H9 (cell line): ENCODE results near the gene FMNL3. TPM values are rescaled to one million over a fixed set of nuclear protein-coding genes. Genes with fewer than 3 reads are reported as not detected.

Source experiments
- DNase-seq: peaks from one replicate; pipeline ENCODE4 v3.0.0-alpha.2; 2017
- H2AFZ ChIP-seq: one replicate; pipeline ENCODE4 v1.6.1; 2013; ENCODE audit warnings: mild to moderate bottlenecking, low read length, control low read depth, moderate library complexity
- H2AK5ac ChIP-seq: 2 replicates; pipeline ENCODE4 v1.6.1; 2013; ENCODE audit warnings: low read length, control low read depth, mixed read lengths; ENCODE audit not compliant: insufficient read length
- H2BK120ac ChIP-seq: one replicate; pipeline ENCODE4 v1.6.1; 2013; ENCODE audit warnings: low read depth, mild to moderate bottlenecking, low read length, control low read depth, inconsistent platforms; ENCODE audit not compliant: poor library complexity, severe bottlenecking
- H2BK12ac ChIP-seq: 2 replicates; pipeline ENCODE4 v1.6.1; 2013; ENCODE audit warnings: low read length, control low read depth, mixed read lengths, low read depth; ENCODE audit not compliant: insufficient read length
- H2BK15ac ChIP-seq: 2 replicates; pipeline ENCODE4 v1.6.1; 2013; ENCODE audit warnings: low read depth, low read length, control low read depth
- H2BK20ac ChIP-seq: one replicate; pipeline ENCODE4 v1.6.1; 2013; ENCODE audit warnings: low read depth, mild to moderate bottlenecking, low read length, control low read depth, inconsistent platforms; ENCODE audit not compliant: poor library complexity, severe bottlenecking
- H2BK5ac ChIP-seq: 2 replicates; pipeline ENCODE4 v1.6.1; 2013; ENCODE audit warnings: low read length, control low read depth, mixed read lengths; ENCODE audit not compliant: insufficient read length
- H3K14ac ChIP-seq: 2 replicates; pipeline ENCODE4 v1.6.1; 2013; ENCODE audit warnings: low read length, control low read depth; ENCODE audit not compliant: insufficient read depth
- H3K18ac ChIP-seq: 2 replicates; pipeline ENCODE4 v1.6.1; 2013; ENCODE audit warnings: low read depth, mild to moderate bottlenecking, mixed read lengths, low read length, control low read depth; ENCODE audit not compliant: insufficient read length
- H3K23ac ChIP-seq: 2 replicates; pipeline ENCODE4 v1.6.1; 2013; ENCODE audit warnings: low read length, control low read depth, mixed read lengths, low read depth; ENCODE audit not compliant: insufficient read length
- H3K23me2 ChIP-seq: 2 replicates; pipeline ENCODE4 v1.6.1; 2013; ENCODE audit warnings: low read depth, mild to moderate bottlenecking, mixed read lengths, low read length, control low read depth; ENCODE audit not compliant: insufficient read length, poor library complexity, severe bottlenecking
- H3K27ac ChIP-seq: 2 replicates; pipeline ENCODE4 v1.5.1; 2013; ENCODE audit warnings: low read length, control low read depth, mixed read lengths, low read depth; ENCODE audit not compliant: insufficient read length
- H3K27me3 ChIP-seq: 2 replicates; pipeline ENCODE4 v1.6.1; 2013; ENCODE audit warnings: low read length, control low read depth, inconsistent platforms; ENCODE audit not compliant: insufficient read depth
- H3K4ac ChIP-seq: 2 replicates; pipeline ENCODE4 v1.6.1; 2013; ENCODE audit warnings: low read depth, mild to moderate bottlenecking, control low read depth, inconsistent platforms, low read length, moderate library complexity
- H3K4me1 ChIP-seq: 2 replicates; pipeline ENCODE4 v1.6.1; 2013; ENCODE audit warnings: low read length, control low read depth, inconsistent platforms; ENCODE audit not compliant: insufficient read depth
- H3K4me2 ChIP-seq: 2 replicates; pipeline ENCODE4 v1.6.1; 2013; ENCODE audit warnings: low read length, control low read depth, mixed read lengths; ENCODE audit not compliant: insufficient read length, insufficient read depth
- H3K56ac ChIP-seq: 2 replicates; pipeline ENCODE4 v1.6.1; 2013; ENCODE audit warnings: low read depth, mild to moderate bottlenecking, mixed read lengths, low read length, control low read depth; ENCODE audit not compliant: insufficient read length
- H3K79me1 ChIP-seq: 2 replicates; pipeline ENCODE4 v1.6.1; 2013; ENCODE audit warnings: low read depth, mild to moderate bottlenecking, moderate library complexity, low read length, control low read depth, inconsistent platforms; ENCODE audit not compliant: insufficient read depth, poor library complexity, severe bottlenecking
- H3K79me2 ChIP-seq: 2 replicates; pipeline ENCODE4 v1.6.1; 2013; ENCODE audit warnings: low read length, control low read depth, inconsistent platforms; ENCODE audit not compliant: insufficient read depth
- H3K9ac ChIP-seq: 2 replicates; pipeline ENCODE4 v1.6.1; 2013; ENCODE audit warnings: low read length, control low read depth, mixed read lengths; ENCODE audit not compliant: insufficient read length; ENCODE audit errors: extremely low read depth
- H3K9me3 ChIP-seq: one replicate; pipeline ENCODE4 v1.6.1; 2013; ENCODE audit warnings: low read depth, low read length, inconsistent platforms; ENCODE audit not compliant: control insufficient read depth
- H3T11ph ChIP-seq: one replicate; pipeline ENCODE4 v1.6.1; 2013; ENCODE audit warnings: mild to moderate bottlenecking, low read length, control low read depth, inconsistent platforms
- H4K20me1 ChIP-seq: one replicate; pipeline ENCODE4 v1.6.1; 2013; ENCODE audit not compliant: control insufficient read depth, insufficient read length, insufficient read depth
- H4K5ac ChIP-seq: 2 replicates; pipeline ENCODE4 v1.6.1; 2013; ENCODE audit warnings: low read depth, mild to moderate bottlenecking, mixed read lengths, low read length, control low read depth; ENCODE audit not compliant: insufficient read length
- H4K8ac ChIP-seq: replicated peaks from 2 replicates; pipeline ENCODE4 v1.6.1; 2013; ENCODE audit warnings: low read length, control low read depth, mixed read lengths, low read depth; ENCODE audit not compliant: insufficient read length
- H4K91ac ChIP-seq: 2 replicates; pipeline ENCODE4 v1.6.1; 2013; ENCODE audit warnings: low read depth, mild to moderate bottlenecking, moderate library complexity, mixed read lengths, low read length, control low read depth; ENCODE audit not compliant: insufficient read length
- H3K27ac Mint-ChIP-seq, 3 experiments: 2 replicates in 2 of 3; 3 replicates in 1 of 3; pipeline ENCODE4 v1.8.0; 2020 to 2021; ENCODE audit warnings: mixed read lengths in 3 of 3, mild to moderate bottlenecking in 1 of 3, moderate library complexity in 1 of 3
- H3K27me3 Mint-ChIP-seq: 2 replicates; pipeline ENCODE4 v1.8.0; 2021; ENCODE audit warnings: low read depth, mild to moderate bottlenecking, moderate library complexity, mixed read lengths
- H3K36me3 Mint-ChIP-seq, 3 experiments: 2 replicates in 2 of 3; 3 replicates in 1 of 3; pipeline ENCODE4 v1.8.0; 2020 to 2021; ENCODE audit warnings: low read depth in 3 of 3, mixed read lengths in 3 of 3; ENCODE audit not compliant: insufficient read depth in 1 of 3
- H3K4me1 Mint-ChIP-seq, 2 experiments: 2 replicates each; pipeline ENCODE4 v1.8.0; 2020; ENCODE audit warnings: mixed read lengths in 2 of 2
- H3K4me3 Mint-ChIP-seq, 2 experiments: 2 replicates in 1 of 2; 3 replicates in 1 of 2; pipeline ENCODE4 v1.8.0; 2020 to 2021; ENCODE audit warnings: mild to moderate bottlenecking in 2 of 2, mixed read lengths in 2 of 2, moderate library complexity in 1 of 2
- H3K9me3 Mint-ChIP-seq, 2 experiments: 2 replicates in 1 of 2; 3 replicates in 1 of 2; pipeline ENCODE4 v1.8.0; 2020; ENCODE audit warnings: mild to moderate bottlenecking in 2 of 2, mixed read lengths in 2 of 2, moderate library complexity in 1 of 2
- CTCF ChIP-seq: fragments of 200-600 bp; sonication (generic); conservative IDR thresholded peaks from 3 replicates; pipeline ENCODE4 v1.8.0; 2021; ENCODE audit warnings: antibody characterized with exemption, mild to moderate bottlenecking
- WGBS: extraction: QIAGEN DNeasy Blood & Tissue Kit; methylation state at CpG from one replicate; pipeline ENCODE4 v1.1.7; 2013; ENCODE audit warnings: missing lambda C conversion rate, low lambda C conversion rate, mixed read lengths; ENCODE audit not compliant: insufficient read length; ENCODE audit errors: extremely low coverage; 5-methylcytosine and 5-hydroxymethylcytosine counted together
- total RNA-seq: library from RNA; stranded (reverse); gene quantifications from 2 replicates; pipeline ENCODE4 v1.2.1, GENCODE V29; 2021

FMNL3 gene
- total RNA-seq, 1 experiment from 2014 or later = 22.8 TPM

GRCh38 chr12:49683599-49684309, 23.5 kb downstream of the FMNL3 start:
- peaks cover 20 to 21% of the 10 kb centered on the region in 2 experiments for H3K4me1 Mint-ChIP-seq
- WGBS = no CpG with 5 or more reads among the region's 3 CpGs
- Histone ChIP-seq H3T11ph (no peak overlapping the region), H2AK5ac (no peak overlapping the region), H4K91ac (no peak overlapping the region), H4K8ac (no peak overlapping the region), H3K79me1 (no peaks in the 10 kb centered on the region), H2BK15ac (0 out of 2 replicates have a peak overlapping the region, but pooled peaks have one; percentile 31), H3K27me3 (no peaks in the 10 kb centered on the region), H2AFZ (no peak overlapping the region), H4K20me1 (no peaks in the 10 kb centered on the region), H3K9ac (no peak overlapping the region), H3K23me2 (no peaks in the 10 kb centered on the region), H3K56ac (no peak overlapping the region), H3K18ac (no peak overlapping the region), H2BK20ac (no peak overlapping the region), H3K4ac (no peak overlapping the region), H3K23ac (no peak overlapping the region), H2BK12ac (no peak overlapping the region), H3K4me1 (0 out of 2 replicates have a peak, but pooled peaks cover 2% of the 10 kb centered on the region), H4K5ac (no peak overlapping the region), H3K79me2 (peaks cover 4% of the 10 kb centered on the region; the same call in 1 of the 2 replicates), H3K14ac (no peak overlapping the region), H3K4me2 (no peak overlapping the region), H2BK120ac (no peak overlapping the region), H3K27ac (no peak overlapping the region), H2BK5ac (no peak overlapping the region), H3K9me3 (no peaks in the 10 kb centered on the region)
- peak overlapping the region in 1 of 3 experiments; percentile 29; a peak in 3 of 7 replicates for H3K27ac Mint-ChIP-seq
- peaks cover 0 to 3% (median 0%) of the 10 kb centered on the region in 3 experiments; a peak in 2 of 7 replicates for H3K36me3 Mint-ChIP-seq
- H3K4me3 Mint-ChIP-seq = no peak overlapping the region
- no peaks in the 10 kb centered on the region for H3K27me3 Mint-ChIP-seq
- no peaks in the 10 kb centered on the region for H3K9me3 Mint-ChIP-seq
- no peak for TF ChIP-seq CTCF
- no peak for DNase-seq
